Articular chondrocyte of knee joint (primary cell): Measurements from ENCODE around the gene EID1. TPM values are rescaled to one million over a fixed set of nuclear protein-coding genes. Genes with fewer than 3 reads are reported as not detected.

ENCODE experiments used
- total RNA-seq: library from RNA; depleted of rRNA; stranded (reverse); fragments of >200 nt; gene quantifications from 2 replicates; pipeline ENCODE4 v1.2.3, GENCODE V29; 2012

EID1 gene
- 269 and 271 TPM in 2 replicates for total RNA-seq

GRCh38 chr15:48877630-48878595 lies at the start of gene EID1:
Gene EID1, plus strand, starts transcription at chr15:48878134. Its CDS starts 43 bp downstream, at chr15:48878177.

Other genes starting within 250 kb of the EID1 start
- gene FBN1, start 232.4 kb upstream of the EID1 start, total RNA-seq, result 1,426 and 1,479 TPM in 2 replicates
- 6.3 and 8.8 TPM in 2 replicates for gene CEP152, start 67.1 kb upstream of the EID1 start, total RNA-seq
- gene SHC4, start 85.8 kb downstream of the EID1 start, total RNA-seq, result 2.5 and 2.7 TPM in 2 replicates
- 73.5 and 94.7 TPM in 2 replicates for gene SECISBP2L, start 168.3 kb downstream of the EID1 start, total RNA-seq